Natural killer cell treated with Interleukin-12 subunit alpha and Interleukin-12 subunit beta and Interleukin-15 and Interleukin-18, amount 100 ng/mL, for 72 hours (primary cell): ENCODE measurements around the gene SLC26A4. TPM values are rescaled to one million over a fixed set of nuclear protein-coding genes. Genes with fewer than 3 reads are reported as not detected.

Experiments
- ATAC-seq, 2 donors: fragments of 150-1000 bp; cut with Tn5 transposase in 1 of 2; sonication (Bioruptor Pico), chemical (Tn5 transposase) in 1 of 2; 2 replicates each; pipeline ENCODE4 v1.10.0; 2021
- DNase-seq: peaks from one replicate; pipeline ENCODE4 v3.0.0; 2022; ENCODE audit warnings: low spot score
- H3K27ac Mint-ChIP-seq, 2 donors: 1 replicate in 1 of 2; 2 replicates in 1 of 2; pipeline ENCODE4 v1.8.0; 2022; ENCODE audit warnings: mixed read lengths in 2 of 2, mild to moderate bottlenecking in 1 of 2, moderate library complexity in 1 of 2
- H3K27me3 Mint-ChIP-seq, 2 donors: 1 replicate in 1 of 2; 2 replicates in 1 of 2; pipeline ENCODE4 v1.8.0; 2022; ENCODE audit warnings: mixed read lengths in 2 of 2
- H3K36me3 Mint-ChIP-seq: one replicate; pipeline ENCODE4 v1.8.0; 2022; ENCODE audit warnings: mixed read lengths
- H3K4me1 Mint-ChIP-seq, 2 donors: 1 replicate in 1 of 2; 2 replicates in 1 of 2; pipeline ENCODE4 v1.8.0; 2022; ENCODE audit warnings: low read depth in 2 of 2, mixed read lengths in 2 of 2, mild to moderate bottlenecking in 1 of 2
- H3K4me3 Mint-ChIP-seq: one replicate; pipeline ENCODE4 v1.8.0; 2022; ENCODE audit warnings: mixed read lengths
- H3K9me3 Mint-ChIP-seq: 2 replicates; pipeline ENCODE4 v1.8.0; 2022; ENCODE audit warnings: mixed read lengths
- total RNA-seq, 2 donors: library from RNA; stranded (reverse); gene quantifications; one replicate each; pipeline ENCODE4 v1.2.3, GENCODE V29; 2022

Gene SLC26A4
- total RNA-seq, 2 donors from 2014 or later = 0.19 to 1.1 TPM

- no peak for DNase-seq
- Mint-ChIP-seq H3K27ac (no peak overlapping the region), H3K9me3 (no peaks in the 10 kb centered on the region), H3K27me3 (peaks cover 15 to 34% of the 10 kb centered on the region in 2 donors), H3K4me1 (no peaks in the 10 kb centered on the region), H3K36me3 (no peaks in the 10 kb centered on the region), H3K4me3 (no peak overlapping the region)
- no peak for ATAC-seq
Measured at GRCh38 chr7:107692501-107692900, 31.9 kb downstream of the SLC26A4 start.

- H3K27me3 Mint-ChIP-seq = peaks cover 15 to 34% of the 10 kb centered on the region in 2 donors
- H3K27ac Mint-ChIP-seq = no peak overlapping the region
- DNase-seq = no peak
- no peaks in the 10 kb centered on the region for H3K4me1 Mint-ChIP-seq
- H3K9me3 Mint-ChIP-seq = no peaks in the 10 kb centered on the region
- H3K4me3 Mint-ChIP-seq = no peak overlapping the region
- no peaks in the 10 kb centered on the region for H3K36me3 Mint-ChIP-seq
- no peak for ATAC-seq
Measured at GRCh38 chr7:107693396-107693795, 32.8 kb downstream of the SLC26A4 start.

- ATAC-seq (no peak), DNase-seq (no peak)
- H3K9me3 Mint-ChIP-seq = no peaks in the 10 kb centered on the region
- H3K4me3 Mint-ChIP-seq = no peak overlapping the region
- no peak overlapping the region for H3K27ac Mint-ChIP-seq
- peaks cover 15 to 29% of the 10 kb centered on the region in 2 donors for H3K27me3 Mint-ChIP-seq
- no peaks in the 10 kb centered on the region for H3K36me3 Mint-ChIP-seq
- no peaks in the 10 kb centered on the region for H3K4me1 Mint-ChIP-seq
Measured at GRCh38 chr7:107694386-107694785, 33.8 kb downstream of the SLC26A4 start.

GRCh38 chr7:107696330-107696946 lies 35.8 kb downstream of the SLC26A4 start:
- Mint-ChIP-seq H3K9me3 (no peaks in the 10 kb centered on the region), H3K27ac (no peak overlapping the region), H3K27me3 (peaks cover 11 to 23% of the 10 kb centered on the region in 2 donors), H3K4me3 (no peak overlapping the region), H3K4me1 (no peaks in the 10 kb centered on the region), H3K36me3 (no peaks in the 10 kb centered on the region)
- DNase-seq (no peak), ATAC-seq (no peak)

- H3K36me3 Mint-ChIP-seq = no peaks in the 10 kb centered on the region
- H3K4me3 Mint-ChIP-seq = no peak overlapping the region
- no peak for ATAC-seq
- peaks cover 14 to 24% of the 10 kb centered on the region in 2 donors for H3K27me3 Mint-ChIP-seq
- H3K4me1 Mint-ChIP-seq = no peaks in the 10 kb centered on the region
- H3K27ac Mint-ChIP-seq = no peak overlapping the region
- DNase-seq = no peak
- H3K9me3 Mint-ChIP-seq = no peaks in the 10 kb centered on the region
Measured at GRCh38 chr7:107697321-107698049, 36.9 kb downstream of the SLC26A4 start.

- Mint-ChIP-seq H3K27me3 (peaks cover 6 to 7% of the 10 kb centered on the region in 2 donors), H3K4me1 (no peaks in the 10 kb centered on the region), H3K27ac (no peak overlapping the region), H3K9me3 (no peaks in the 10 kb centered on the region), H3K4me3 (no peak overlapping the region), H3K36me3 (no peaks in the 10 kb centered on the region)
- no peak for DNase-seq
- ATAC-seq = no peak
Measured at GRCh38 chr7:107700570-107700969, 39.9 kb downstream of the SLC26A4 start.

- Mint-ChIP-seq H3K36me3 (no peaks in the 10 kb centered on the region), H3K4me1 (no peaks in the 10 kb centered on the region), H3K27ac (no peak overlapping the region), H3K27me3 (peaks cover 6 to 7% of the 10 kb centered on the region in 2 donors), H3K9me3 (no peaks in the 10 kb centered on the region), H3K4me3 (no peak overlapping the region)
- ATAC-seq = no peak
- DNase-seq = no peak
Measured at GRCh38 chr7:107701191-107701590, 40.6 kb downstream of the SLC26A4 start.

- DNase-seq (no peak), ATAC-seq (no peak)
- Mint-ChIP-seq H3K4me1 (no peaks in the 10 kb centered on the region), H3K36me3 (no peaks in the 10 kb centered on the region), H3K9me3 (no peaks in the 10 kb centered on the region), H3K4me3 (no peak overlapping the region), H3K27ac (no peak overlapping the region), H3K27me3 (peaks cover 6 to 9% of the 10 kb centered on the region in 2 donors)
Measured at GRCh38 chr7:107703219-107703618, 42.6 kb downstream of the SLC26A4 start.

GRCh38 chr7:107703872-107704271 lies 43.2 kb downstream of the SLC26A4 start:
- H3K36me3 Mint-ChIP-seq = no peaks in the 10 kb centered on the region
- H3K9me3 Mint-ChIP-seq = no peaks in the 10 kb centered on the region
- H3K4me1 Mint-ChIP-seq = no peaks in the 10 kb centered on the region
- ATAC-seq (no peak), DNase-seq (no peak)
- H3K27me3 Mint-ChIP-seq = peaks cover 11% of the 10 kb centered on the region in 2 donors
- no peak overlapping the region for H3K4me3 Mint-ChIP-seq
- no peak overlapping the region for H3K27ac Mint-ChIP-seq

- no peak for ATAC-seq
- no peak overlapping the region for H3K4me3 Mint-ChIP-seq
- DNase-seq = no peak
- no peaks in the 10 kb centered on the region for H3K4me1 Mint-ChIP-seq
- no peaks in the 10 kb centered on the region for H3K9me3 Mint-ChIP-seq
- H3K27me3 Mint-ChIP-seq = peaks cover 5 to 6% of the 10 kb centered on the region in 2 donors
- H3K27ac Mint-ChIP-seq = no peak overlapping the region
- H3K36me3 Mint-ChIP-seq = no peaks in the 10 kb centered on the region
Measured at GRCh38 chr7:107708956-107709355, 48.3 kb downstream of the SLC26A4 start.

GRCh38 chr7:107711301-107711700 lies 50.7 kb downstream of the SLC26A4 start:
- H3K4me1 Mint-ChIP-seq = no peaks in the 10 kb centered on the region
- H3K27ac Mint-ChIP-seq = no peak overlapping the region
- no peak for ATAC-seq
- no peaks in the 10 kb centered on the region for H3K36me3 Mint-ChIP-seq
- H3K9me3 Mint-ChIP-seq = no peaks in the 10 kb centered on the region
- no peak for DNase-seq
- H3K27me3 Mint-ChIP-seq = peaks cover 4 to 10% of the 10 kb centered on the region in 2 donors
- H3K4me3 Mint-ChIP-seq = no peak overlapping the region

- Mint-ChIP-seq H3K4me1 (no peaks in the 10 kb centered on the region), H3K4me3 (no peak overlapping the region), H3K9me3 (no peaks in the 10 kb centered on the region), H3K27me3 (peaks cover 4 to 10% of the 10 kb centered on the region in 2 donors), H3K36me3 (no peaks in the 10 kb centered on the region), H3K27ac (no peak overlapping the region)
- no peak for DNase-seq
- ATAC-seq = no peak
Measured at GRCh38 chr7:107712025-107712424, 51.4 kb downstream of the SLC26A4 start.

GRCh38 chr7:107712896-107713295 lies 52.3 kb downstream of the SLC26A4 start:
- Mint-ChIP-seq H3K27me3 (peaks cover 2 to 10% of the 10 kb centered on the region in 2 donors), H3K9me3 (no peaks in the 10 kb centered on the region), H3K36me3 (no peaks in the 10 kb centered on the region), H3K4me3 (no peak overlapping the region), H3K27ac (no peak overlapping the region), H3K4me1 (no peaks in the 10 kb centered on the region)
- ATAC-seq (no peak), DNase-seq (no peak)

GRCh38 chr7:107715531-107715930 lies 54.9 kb downstream of the SLC26A4 start:
- H3K27ac Mint-ChIP-seq = no peak overlapping the region
- H3K9me3 Mint-ChIP-seq = no peaks in the 10 kb centered on the region
- H3K27me3 Mint-ChIP-seq = peaks cover 7 to 15% of the 10 kb centered on the region in 2 donors
- no peak for ATAC-seq
- H3K36me3 Mint-ChIP-seq = no peaks in the 10 kb centered on the region
- DNase-seq = no peak
- no peaks in the 10 kb centered on the region for H3K4me1 Mint-ChIP-seq
- H3K4me3 Mint-ChIP-seq = no peak overlapping the region
